Type B pancreatic cell (in vitro differentiated cells): ENCODE data around the gene MRGPRF. TPM values are rescaled to one million over a fixed set of nuclear protein-coding genes. Genes with fewer than 3 reads are reported as not detected.

Source experiments
- DNase-seq: peaks from one replicate; pipeline ENCODE4 v3.0.0; 2021; ENCODE audit warnings: mixed read lengths; ENCODE audit not compliant: unreplicated experiment; ENCODE audit errors: extremely low spot score
- H3K27ac Mint-ChIP-seq: 2 replicates; pipeline ENCODE4 v1.8.0; 2021; ENCODE audit warnings: mild to moderate bottlenecking, mixed read lengths
- H3K27me3 Mint-ChIP-seq: 2 replicates; pipeline ENCODE4 v1.8.0; 2021; ENCODE audit warnings: mixed read lengths
- H3K36me3 Mint-ChIP-seq: 2 replicates; pipeline ENCODE4 v1.8.0; 2021; ENCODE audit warnings: mixed read lengths
- H3K4me1 Mint-ChIP-seq: one replicate; pipeline ENCODE4 v1.8.0; 2021; ENCODE audit warnings: mixed read lengths; ENCODE audit not compliant: unreplicated experiment
- H3K4me3 Mint-ChIP-seq: 2 replicates; pipeline ENCODE4 v1.8.0; 2021; ENCODE audit warnings: mild to moderate bottlenecking, mixed read lengths
- H3K9me3 Mint-ChIP-seq: 2 replicates; pipeline ENCODE4 v1.8.0; 2021; ENCODE audit warnings: mixed read lengths
- total RNA-seq: library from RNA; stranded (reverse); gene quantifications from 2 replicates; pipeline ENCODE4 v1.2.1, GENCODE V29; 2021; ENCODE audit warnings: low replicate concordance
- TF ChIP-seq, protein P1 (sequence below): fragments of 200-600 bp; sonication (generic); conservative IDR thresholded peaks from 2 replicates; pipeline ENCODE4 v1.5.0; 2021; ENCODE audit warnings: antibody characterized with exemption, mild to moderate bottlenecking

Gene MRGPRF
- total RNA-seq, 1 donor from 2014 or later = 1.4 TPM

DNA sequence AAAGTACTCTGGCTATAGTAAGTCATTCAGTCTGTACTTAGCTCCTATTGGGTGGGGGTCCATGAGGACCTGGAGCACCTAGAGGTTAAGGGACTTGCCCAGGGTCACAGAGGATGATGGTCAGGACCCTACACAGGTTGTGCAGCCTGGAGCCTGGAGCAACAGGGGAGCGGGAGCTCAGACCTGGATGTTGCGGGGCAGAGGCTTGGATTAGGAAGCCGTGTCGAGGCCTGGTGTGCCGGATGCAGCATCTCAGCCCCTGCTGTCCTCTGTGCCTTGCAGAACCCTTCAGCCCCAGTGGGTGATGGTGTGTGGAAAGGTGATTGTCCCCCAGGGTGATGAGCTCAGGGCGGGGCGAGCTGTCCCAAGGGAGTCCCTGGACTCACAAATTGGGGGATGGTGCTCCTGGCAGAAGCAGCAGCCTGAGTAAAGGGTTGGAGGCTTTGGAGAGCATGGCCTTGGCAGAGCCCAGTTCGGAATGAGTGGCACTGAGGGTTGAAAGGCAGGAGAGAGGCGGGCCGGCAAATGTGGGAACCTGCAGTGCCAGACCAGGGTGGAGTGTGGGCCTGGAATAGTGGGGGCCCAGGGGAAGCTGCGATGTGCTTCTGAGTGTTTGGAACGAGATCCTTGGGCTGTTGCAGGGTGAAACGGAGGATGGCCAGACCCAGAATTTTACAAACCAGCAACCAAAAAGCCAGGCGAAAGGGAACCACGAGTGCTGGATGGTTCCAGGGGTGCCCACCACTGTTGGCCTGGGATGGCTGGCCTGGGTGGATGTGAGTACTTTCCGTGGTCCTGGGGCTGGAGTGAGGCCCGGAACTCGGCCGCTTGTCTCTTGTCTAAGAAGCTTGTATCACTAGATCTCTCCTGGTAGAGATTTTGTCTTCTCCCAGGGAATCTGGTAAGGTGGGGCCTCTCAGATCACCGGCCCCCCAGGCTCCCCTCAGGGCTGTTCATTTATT, 38.6 kb upstream of the MRGPRF start:
- Mint-ChIP-seq H3K4me1 (peaks cover 13% of the 10 kb centered on the region), H3K27ac (peak overlapping the region; percentile 48), H3K4me3 (peak overlapping the region; percentile 69), H3K27me3 (no peaks in the 10 kb centered on the region), H3K36me3 (no peaks in the 10 kb centered on the region), H3K9me3 (no peaks in the 10 kb centered on the region)
- TF ChIP-seq, protein P1, sequence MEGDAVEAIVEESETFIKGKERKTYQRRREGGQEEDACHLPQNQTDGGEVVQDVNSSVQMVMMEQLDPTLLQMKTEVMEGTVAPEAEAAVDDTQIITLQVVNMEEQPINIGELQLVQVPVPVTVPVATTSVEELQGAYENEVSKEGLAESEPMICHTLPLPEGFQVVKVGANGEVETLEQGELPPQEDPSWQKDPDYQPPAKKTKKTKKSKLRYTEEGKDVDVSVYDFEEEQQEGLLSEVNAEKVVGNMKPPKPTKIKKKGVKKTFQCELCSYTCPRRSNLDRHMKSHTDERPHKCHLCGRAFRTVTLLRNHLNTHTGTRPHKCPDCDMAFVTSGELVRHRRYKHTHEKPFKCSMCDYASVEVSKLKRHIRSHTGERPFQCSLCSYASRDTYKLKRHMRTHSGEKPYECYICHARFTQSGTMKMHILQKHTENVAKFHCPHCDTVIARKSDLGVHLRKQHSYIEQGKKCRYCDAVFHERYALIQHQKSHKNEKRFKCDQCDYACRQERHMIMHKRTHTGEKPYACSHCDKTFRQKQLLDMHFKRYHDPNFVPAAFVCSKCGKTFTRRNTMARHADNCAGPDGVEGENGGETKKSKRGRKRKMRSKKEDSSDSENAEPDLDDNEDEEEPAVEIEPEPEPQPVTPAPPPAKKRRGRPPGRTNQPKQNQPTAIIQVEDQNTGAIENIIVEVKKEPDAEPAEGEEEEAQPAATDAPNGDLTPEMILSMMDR = no peak
- DNase-seq = no peak

DNA sequence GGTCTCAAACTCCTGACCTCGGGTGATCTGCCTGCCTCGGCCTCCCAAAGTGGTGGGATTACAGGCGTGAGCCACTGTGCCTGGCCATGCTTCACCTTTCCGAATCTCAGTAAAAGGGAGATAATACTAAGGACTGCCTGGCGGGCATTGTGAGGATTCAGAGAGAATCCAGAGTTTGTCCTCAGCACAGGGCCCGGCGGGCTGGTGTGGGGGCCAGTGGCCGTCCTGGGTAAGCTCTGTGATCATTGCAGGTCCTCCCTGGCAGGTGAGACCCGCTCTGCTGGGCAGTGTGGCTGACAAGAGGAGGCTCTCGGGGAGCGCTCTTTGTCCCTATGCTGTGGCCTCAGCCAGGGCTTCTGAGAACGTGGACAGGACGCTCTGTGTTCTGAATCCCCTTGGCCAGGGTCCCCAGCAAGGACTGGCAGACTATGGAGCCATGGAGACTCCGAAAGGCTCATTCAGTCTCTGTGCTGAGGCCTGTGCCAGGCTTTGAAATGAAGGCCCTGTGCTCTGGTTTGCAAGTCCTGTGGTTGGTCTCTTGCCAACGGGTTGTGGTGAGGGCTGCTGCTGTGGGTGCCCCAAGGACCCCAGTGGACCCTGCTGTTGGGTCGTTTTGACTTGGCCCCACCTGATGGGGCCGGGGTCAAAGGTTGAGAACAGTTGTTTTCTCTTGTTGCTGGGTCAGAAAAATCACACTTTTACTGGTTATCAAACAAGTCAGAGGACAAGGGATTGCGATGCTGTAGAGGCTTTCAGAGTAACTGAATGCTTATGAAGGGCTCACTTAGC, 37.7 kb upstream of the MRGPRF start:
- Mint-ChIP-seq H3K4me3 (peak overlapping the region; percentile 69), H3K27me3 (no peaks in the 10 kb centered on the region), H3K4me1 (peaks cover 13% of the 10 kb centered on the region), H3K9me3 (no peaks in the 10 kb centered on the region), H3K36me3 (no peaks in the 10 kb centered on the region), H3K27ac (peak overlapping the region; percentile 48)
- TF ChIP-seq, protein P1 = no peak
- no peak for DNase-seq

DNA sequence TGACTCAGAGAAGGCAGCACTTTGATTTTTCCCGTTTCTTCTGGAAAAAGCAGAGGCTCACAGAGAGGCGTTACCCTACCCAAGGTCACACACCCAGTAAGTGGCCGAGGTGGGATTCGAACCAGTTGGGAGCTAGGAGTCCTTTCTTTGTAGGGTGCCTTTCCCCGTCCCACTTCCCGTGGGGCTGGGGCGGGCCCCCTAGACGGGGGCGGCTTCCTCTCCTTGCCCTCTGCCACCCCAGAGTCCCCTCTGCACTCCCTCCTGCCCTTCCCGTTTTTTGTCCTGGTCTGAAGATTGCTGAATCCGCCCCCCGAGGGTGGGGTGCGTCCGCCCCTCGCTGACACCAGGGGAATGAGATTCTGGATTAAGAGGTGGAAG, 36.4 kb upstream of the MRGPRF start:
- TF ChIP-seq, protein P1 = no peak
- H3K36me3 Mint-ChIP-seq = no peaks in the 10 kb centered on the region
- DNase-seq = no peak
- H3K27ac Mint-ChIP-seq = peak overlapping the region; percentile 63
- peaks cover under 1% of the 10 kb centered on the region for H3K27me3 Mint-ChIP-seq
- H3K4me3 Mint-ChIP-seq = peak overlapping the region; percentile 80
- peaks cover 19% of the 10 kb centered on the region for H3K4me1 Mint-ChIP-seq
- no peaks in the 10 kb centered on the region for H3K9me3 Mint-ChIP-seq

DNA sequence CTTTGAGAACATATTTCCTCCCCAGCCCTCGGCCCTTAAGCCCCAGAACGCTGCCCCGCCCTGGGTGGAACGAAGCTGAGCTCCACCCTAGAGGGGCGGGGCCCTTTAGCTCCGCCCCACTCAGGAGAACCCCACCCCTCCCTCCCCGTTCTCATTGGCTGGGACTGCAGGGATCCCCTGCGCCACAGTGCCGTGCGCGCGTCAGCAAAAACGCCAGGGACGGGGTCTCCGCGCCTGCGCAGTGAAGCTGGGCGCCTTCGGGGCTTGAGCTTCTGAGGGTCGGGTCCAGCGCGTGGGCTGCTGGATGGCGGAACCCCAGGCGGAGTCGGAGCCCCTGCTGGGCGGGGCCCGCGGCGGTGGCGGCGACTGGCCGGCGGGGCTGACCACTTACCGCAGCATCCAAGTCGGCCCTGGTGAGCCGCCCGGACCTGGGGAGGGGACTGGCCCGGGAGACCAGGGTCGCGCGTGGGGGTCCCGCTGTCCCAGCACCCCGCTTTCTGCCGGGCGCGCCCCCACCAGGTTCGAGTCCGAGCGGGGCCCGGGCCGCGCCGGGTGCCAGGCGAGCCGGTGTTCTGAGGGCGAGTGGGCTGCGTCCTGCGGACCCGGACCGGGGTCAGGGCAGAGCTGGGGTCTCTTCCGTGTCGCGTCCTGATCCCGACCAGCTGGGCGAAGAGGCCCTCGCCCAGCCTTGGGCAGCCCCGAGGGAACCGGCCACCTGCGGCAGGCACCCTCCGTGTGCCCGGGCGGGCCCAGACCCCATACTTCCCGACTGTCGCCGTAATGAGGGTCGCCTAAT, 35.8 kb upstream of the MRGPRF start, which contains the start of gene TPCN2:
Gene TPCN2 (plus strand): TSS at position 239 of the 796 bp plus-strand sequence. CDS start 66 bp downstream, at position 305.
- H3K4me1 Mint-ChIP-seq = peaks cover 24% of the 10 kb centered on the region
- H3K27me3 Mint-ChIP-seq = peaks cover 6% of the 10 kb centered on the region
- TF ChIP-seq, protein P1 = peak; percentile 17
- peak within 1 kb of the TSS; percentile 82 for H3K4me3 Mint-ChIP-seq
- H3K36me3 Mint-ChIP-seq = no peaks in the 10 kb centered on the region
- DNase-seq = peak; percentile 96
- H3K27ac Mint-ChIP-seq = peak within 1 kb of the TSS; percentile 78
- H3K9me3 Mint-ChIP-seq = no peaks in the 10 kb centered on the region
